Thoracic aorta (tissue), 2 donors: Measurements from ENCODE around the gene DEFB124. TPM values are rescaled to one million over a fixed set of nuclear protein-coding genes. Genes with fewer than 3 reads are reported as not detected.
A peak's percentile ranks its signal among the peaks of the same experiment; 100 is the strongest.

Source experiments
- ATAC-seq: fragments of 150-250 bp; one replicate; pipeline ENCODE4 v1.8.0; 2017; ENCODE audit warnings: low read depth; ENCODE audit not compliant: insufficient number of reproducible peaks, low FRiP score
- DNase-seq: peaks from one replicate; pipeline ENCODE4 v3.0.0-alpha.2; 2020; ENCODE audit warnings: low spot score
- H3K27ac ChIP-seq, 2 donors: fragments of 200-600 bp; sonication (generic); 1 replicate in 1 of 2; 2 replicates in 1 of 2; pipeline ENCODE4 v1.5.1; 2016; ENCODE audit warnings: mild to moderate bottlenecking in 2 of 2, moderate library complexity in 2 of 2
- H3K27me3 ChIP-seq: fragments of 200-600 bp; sonication (generic); replicated peaks from 2 replicates; pipeline ENCODE4 v1.6.0; 2016; ENCODE audit warnings: mild to moderate bottlenecking; ENCODE audit not compliant: insufficient read depth
- H3K36me3 ChIP-seq: fragments of 200-600 bp; sonication (generic); one replicate; pipeline ENCODE4 v1.5.1; 2016
- H3K4me1 ChIP-seq, 2 donors: fragments of 200-600 bp; sonication (generic); 1 replicate in 1 of 2; 2 replicates in 1 of 2; pipeline versions ENCODE4 v1.5.1 to v1.6.0; 2016; ENCODE audit warnings: low read depth in 2 of 2, mild to moderate bottlenecking in 1 of 2; ENCODE audit not compliant: control insufficient read depth in 1 of 2
- H3K4me3 ChIP-seq: fragments of 200-600 bp; sonication (generic); 2 replicates; pipeline ENCODE4 v1.5.1; 2016; ENCODE audit warnings: mild to moderate bottlenecking
- H3K9me3 ChIP-seq: fragments of 200-600 bp; sonication (generic); 2 replicates; pipeline ENCODE4 v1.5.1; 2016
- CTCF ChIP-seq: fragments of 200-600 bp; sonication (generic); IDR thresholded peaks from one replicate; pipeline ENCODE4 v1.5.1; 2019; ENCODE audit warnings: antibody characterized with exemption
- total RNA-seq, 2 donors: library from RNA; depleted of rRNA; stranded (reverse); fragments of >200 nt; gene quantifications; one replicate each; pipeline versions ENCODE4 v1.1.0 to v1.2.3, GENCODE V29; 2016

Gene DEFB124
- total RNA-seq, 2 donors from 2014 or later: not detected

DNA sequence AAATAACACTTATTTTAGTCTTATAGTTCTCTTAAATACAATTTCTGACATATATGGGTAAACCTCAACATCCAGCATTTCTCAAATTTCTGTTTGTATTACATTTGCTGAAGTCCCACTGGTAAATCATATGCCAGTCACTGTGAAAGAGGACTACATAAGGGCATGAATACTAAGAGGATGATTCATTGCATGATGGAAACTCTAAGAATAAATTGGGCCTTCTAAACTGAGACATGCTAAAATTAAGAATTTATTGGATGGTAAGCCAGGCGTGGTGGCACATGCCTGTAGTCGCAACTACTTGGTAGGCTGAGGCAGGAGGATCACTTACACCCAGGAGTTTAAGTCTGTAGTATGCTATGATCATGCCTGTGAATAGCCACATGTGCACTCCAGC, 22.4 kb downstream of the DEFB124 start:
- peak; percentile 88 for ATAC-seq
- no peak for TF ChIP-seq CTCF
- Histone ChIP-seq H3K9me3 (no peaks in the 10 kb centered on the region), H3K4me3 (no peak overlapping the region), H3K27me3 (no peaks in the 10 kb centered on the region), H3K27ac (peak overlapping the region; percentile 84 to 86), H3K36me3 (no peaks in the 10 kb centered on the region), H3K4me1 (peaks cover 7 to 11% of the 10 kb centered on the region in 2 donors)
- no peak for DNase-seq

GRCh38 chr20:31449511-31450414, 25.2 kb downstream of the DEFB124 start:
- no peak overlapping the region for H3K4me3 ChIP-seq
- H3K4me1 ChIP-seq: peaks cover 7 to 11% of the 10 kb centered on the region in 2 donors
- no peaks in the 10 kb centered on the region for H3K36me3 ChIP-seq
- no peak for TF ChIP-seq CTCF
- H3K27ac ChIP-seq: no peak overlapping the region
- H3K9me3 ChIP-seq: no peaks in the 10 kb centered on the region
- ATAC-seq (no peak), DNase-seq (no peak)
- no peaks in the 10 kb centered on the region for H3K27me3 ChIP-seq

DNA sequence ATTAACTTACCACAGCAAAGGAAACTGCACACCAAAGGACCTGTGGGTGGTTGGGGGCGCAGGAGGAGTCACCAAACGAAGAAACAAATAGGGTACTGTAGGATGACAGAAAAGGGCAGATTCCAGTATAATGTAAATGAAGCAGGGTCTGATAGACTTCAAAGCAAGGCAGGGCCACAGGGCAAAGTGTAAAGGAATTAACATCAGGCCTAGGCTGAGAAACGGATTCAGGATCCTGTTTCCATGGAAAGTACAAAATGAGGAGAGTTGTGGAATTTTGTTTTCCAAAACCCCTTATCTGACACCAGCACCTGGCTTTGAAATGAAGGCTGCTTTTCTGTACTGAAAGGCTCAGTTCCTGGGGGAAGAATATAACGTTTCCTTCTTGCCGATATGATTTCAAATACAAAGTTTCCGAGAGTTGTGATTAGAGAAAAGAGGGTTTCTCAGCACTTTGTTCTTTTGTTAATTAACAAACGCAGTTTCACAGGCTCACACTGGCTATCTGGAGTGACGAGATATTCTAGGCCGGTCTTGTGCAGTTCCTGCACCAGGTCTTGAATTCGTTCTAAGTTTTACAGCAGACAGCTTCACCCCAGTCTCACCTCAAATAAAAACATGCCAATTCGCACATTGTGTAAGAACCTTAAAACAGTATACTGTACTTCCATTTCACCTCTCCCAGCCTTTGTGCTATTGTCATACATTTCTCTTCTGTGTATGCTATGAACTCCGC, 28.7 kb downstream of the DEFB124 start:
- TF ChIP-seq CTCF: no peak
- H3K27ac ChIP-seq: no peak overlapping the region
- no peak for ATAC-seq
- H3K36me3 ChIP-seq: no peaks in the 10 kb centered on the region
- H3K4me3 ChIP-seq: no peak overlapping the region
- no peaks in the 10 kb centered on the region for H3K4me1 ChIP-seq
- DNase-seq: no peak
- H3K9me3 ChIP-seq: no peaks in the 10 kb centered on the region
- H3K27me3 ChIP-seq: no peaks in the 10 kb centered on the region

DNA sequence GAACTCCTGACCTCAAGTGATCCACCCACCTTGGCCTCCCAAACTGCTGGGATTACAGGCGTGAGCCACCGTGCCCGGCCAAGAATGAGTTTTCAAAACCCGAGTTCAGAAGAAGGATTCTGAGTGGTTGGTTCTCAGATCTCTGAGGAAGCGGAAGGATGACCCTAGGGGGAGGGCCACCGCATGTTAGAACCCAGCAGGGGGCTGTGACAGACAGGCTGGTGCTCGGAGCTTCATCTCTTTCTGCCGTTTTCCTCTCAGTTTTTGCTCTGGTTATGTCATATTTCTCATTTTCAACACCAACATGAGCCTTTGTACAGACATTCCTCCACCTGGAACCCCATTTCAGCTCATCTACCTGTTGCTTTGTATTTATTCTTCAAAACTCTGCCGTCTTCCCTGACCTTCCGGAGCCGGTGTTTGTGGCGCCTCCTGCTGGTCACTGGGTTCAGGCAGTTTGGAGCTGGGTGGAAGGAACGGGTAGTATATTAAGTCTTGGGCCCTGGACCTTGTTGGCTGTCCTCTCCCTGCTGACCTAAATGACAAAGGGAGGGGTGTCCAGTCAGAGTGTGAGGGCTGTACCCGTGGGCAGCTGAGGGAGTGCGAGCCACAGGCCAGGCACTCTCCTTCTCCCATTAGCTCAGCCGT, 34.8 kb downstream of the DEFB124 start, which contains the start of gene DEFB123:
Gene DEFB123 (plus strand): TSS at position 621 of the 648 bp plus-strand sequence. CDS start 67 bp downstream, outside the sequence.
- H3K4me1 ChIP-seq: no peaks in the 10 kb centered on the region
- H3K36me3 ChIP-seq: no peaks in the 10 kb centered on the region
- TF ChIP-seq CTCF: no peak
- no peak within 1 kb of the TSS for H3K4me3 ChIP-seq
- H3K27me3 ChIP-seq: no peaks in the 10 kb centered on the region
- no peak within 1 kb of the TSS for H3K27ac ChIP-seq
- H3K9me3 ChIP-seq: no peaks in the 10 kb centered on the region
- no peak for ATAC-seq
- no peak for DNase-seq
